GM23338 (cell line): ENCODE measurements around the gene TEX29. TPM values are rescaled to one million over a fixed set of nuclear protein-coding genes. Genes with fewer than 3 reads are reported as not detected.

ENCODE experiments used
- ATAC-seq: fragments of 200-7000 bp; cut with Tn5 transposase; 3 replicates; pipeline ENCODE4 v1.9.1; 2020
- DNase-seq: peaks from one replicate; pipeline ENCODE4 v3.0.0-alpha.2; 2015; ENCODE audit warnings: low spot score
- H2AFZ ChIP-seq: fragments of 200-600 bp; sonication (generic); 2 replicates; pipeline ENCODE4 v1.8.0; 2016; ENCODE audit warnings: antibody characterized with exemption, mild to moderate bottlenecking, moderate library complexity
- H3F3A ChIP-seq: fragments of 200-600 bp; sonication (generic); replicated peaks from 2 replicates; pipeline ENCODE4 v1.8.0; 2017; ENCODE audit warnings: antibody characterized with exemption, mixed run types, low read depth
- H3K27ac ChIP-seq: fragments of 200-600 bp; sonication (generic); 2 replicates; pipeline ENCODE4 v1.6.1; 2016; ENCODE audit warnings: low read depth
- H3K27me3 ChIP-seq: fragments of 200-600 bp; sonication (generic); 2 replicates; pipeline ENCODE4 v1.8.0; 2016; ENCODE audit warnings: mild to moderate bottlenecking, mixed run types, moderate library complexity; ENCODE audit not compliant: insufficient read depth
- H3K36me3 ChIP-seq: fragments of 200-600 bp; sonication (generic); 2 replicates; pipeline ENCODE4 v1.8.0; 2016; ENCODE audit warnings: mild to moderate bottlenecking; ENCODE audit not compliant: insufficient read depth
- H3K4me1 ChIP-seq: fragments of 200-600 bp; sonication (generic); 2 replicates; pipeline ENCODE4 v1.8.0; 2016; ENCODE audit warnings: mild to moderate bottlenecking, moderate library complexity; ENCODE audit not compliant: insufficient read depth
- H3K4me2 ChIP-seq: fragments of 200-600 bp; sonication (generic); 2 replicates; pipeline ENCODE4 v1.7.1; 2017; ENCODE audit warnings: mixed run types
- H3K4me3 ChIP-seq: fragments of 200-600 bp; sonication (generic); 2 replicates; pipeline ENCODE4 v1.6.1; 2016; ENCODE audit warnings: mixed run types
- H3K79me2 ChIP-seq: fragments of 200-600 bp; sonication (generic); replicated peaks from 2 replicates; pipeline ENCODE4 v1.8.0; 2017; ENCODE audit warnings: mild to moderate bottlenecking; ENCODE audit not compliant: insufficient read depth
- H3K9me2 ChIP-seq: fragments of 200-600 bp; sonication (generic); 2 replicates; pipeline ENCODE4 v1.8.0; 2017; ENCODE audit not compliant: insufficient read depth
- H4K20me1 ChIP-seq: fragments of 200-600 bp; sonication (generic); replicated peaks from 2 replicates; pipeline ENCODE4 v1.8.0; 2017; ENCODE audit warnings: mild to moderate bottlenecking; ENCODE audit not compliant: insufficient read depth
- H3K27ac Mint-ChIP-seq: 2 replicates; pipeline ENCODE4 v1.8.0; 2020; ENCODE audit warnings: inconsistent platforms, mild to moderate bottlenecking, moderate library complexity, mixed read lengths
- H3K27me3 Mint-ChIP-seq: 3 replicates; pipeline ENCODE4 v1.8.0; 2022; ENCODE audit warnings: low read depth, mild to moderate bottlenecking, moderate library complexity, mixed read lengths, inconsistent platforms; ENCODE audit not compliant: insufficient read depth, poor library complexity
- H3K36me3 Mint-ChIP-seq: 3 replicates; pipeline ENCODE4 v1.8.0; 2021; ENCODE audit warnings: low read depth, mild to moderate bottlenecking, inconsistent platforms, moderate library complexity, mixed read lengths
- H3K4me1 Mint-ChIP-seq: 3 replicates; pipeline ENCODE4 v1.8.0; 2020; ENCODE audit warnings: mild to moderate bottlenecking, inconsistent platforms, mixed read lengths
- H3K4me3 Mint-ChIP-seq: 3 replicates; pipeline ENCODE4 v1.8.0; 2021; ENCODE audit warnings: moderate library complexity, mild to moderate bottlenecking, inconsistent platforms, mixed read lengths
- H3K9me3 Mint-ChIP-seq: 3 replicates; pipeline ENCODE4 v1.8.0; 2020; ENCODE audit warnings: moderate library complexity, mild to moderate bottlenecking, inconsistent platforms, mixed read lengths
- CREB1 ChIP-seq: fragments of 250-450 bp; sonication (Bioruptor Pico); IDR thresholded peaks from 2 replicates; pipeline ENCODE4 v1.5.0; 2020; ENCODE audit warnings: low read depth, mild to moderate bottlenecking, moderate library complexity
- ETS1 ChIP-seq: IDR thresholded peaks from 2 replicates; pipeline ENCODE4 v1.6.1; 2016; ENCODE audit warnings: antibody characterized with exemption
- EZH2 ChIP-seq: fragments of 200-600 bp; sonication (generic); IDR thresholded peaks from one replicate; pipeline ENCODE4 v1.8.0; 2017; ENCODE audit warnings: antibody characterized with exemption, mild to moderate bottlenecking, low read depth; ENCODE audit not compliant: unreplicated experiment
- EZH2phosphoT487 ChIP-seq: fragments of 200-600 bp; sonication (generic); IDR thresholded peaks from one replicate; pipeline ENCODE4 v1.8.1; 2018; ENCODE audit warnings: antibody characterized with exemption; ENCODE audit not compliant: unreplicated experiment
- NANOG ChIP-seq: IDR thresholded peaks from 2 replicates; pipeline ENCODE4 v1.6.1; 2016; ENCODE audit warnings: antibody characterized with exemption, borderline replicate concordance
- REST ChIP-seq: IDR thresholded peaks from one replicate; pipeline ENCODE4 v1.6.1; 2018; ENCODE audit warnings: antibody characterized with exemption; ENCODE audit not compliant: unreplicated experiment
- STAT1 ChIP-seq: IDR thresholded peaks from one replicate; pipeline ENCODE4 v1.6.1; 2016; ENCODE audit warnings: antibody characterized with exemption; ENCODE audit not compliant: unreplicated experiment
- ZNF114 ChIP-seq: fragments of 250-450 bp; sonication (Bioruptor Pico); IDR thresholded peaks from 2 replicates; pipeline ENCODE4 v1.5.0; 2020; ENCODE audit warnings: mild to moderate bottlenecking, moderate library complexity
- ZNF331 ChIP-seq: fragments of 250-450 bp; sonication (Bioruptor Pico); IDR thresholded peaks from 2 replicates; pipeline ENCODE4 v1.5.0; 2020; ENCODE audit warnings: low read depth, mild to moderate bottlenecking, moderate library complexity
- ZNF462 ChIP-seq: fragments of 250-450 bp; sonication (Bioruptor Pico); IDR thresholded peaks from 2 replicates; pipeline ENCODE4 v1.5.0; 2020; ENCODE audit warnings: mild to moderate bottlenecking, moderate library complexity
- polyA plus RNA-seq: library from polyadenylated mRNA; unstranded; fragments of >200 nt; fragmentation: Nextera tagmentation; extraction: Ambion mirVana; gene quantifications from 2 replicates; pipeline ENCODE4 v1.2.1, GENCODE V29; 2016
- total RNA-seq: library from RNA; depleted of rRNA; stranded (reverse); fragments of >200 nt; shearing (Covaris generic); gene quantifications from 2 replicates; pipeline ENCODE4 v1.2.3, GENCODE V29; 2014
- TF ChIP-seq, protein P1 (sequence below), 2 experiments: fragments of 200-600 bp in 1 of 2; sonication (generic) in 1 of 2; conservative IDR thresholded peaks; 2 replicates each; pipeline versions ENCODE4 v1.5.1 to v1.6.1; 2016 to 2017; ENCODE audit warnings: antibody characterized with exemption in 2 of 2, low read depth in 2 of 2, mild to moderate bottlenecking in 2 of 2, moderate library complexity in 1 of 2

Gene TEX29
- total and polyA plus RNA-seq, 2 experiments from 2014 or later: 0.31 TPM; not detected in 1

- H3K4me1 ChIP-seq: peaks cover 3% of the 10 kb centered on the region; the same call in 1 of the 2 replicates
- no peak for DNase-seq
- no peak overlapping the region; the same call in 2 of the 3 replicates for H3K4me3 Mint-ChIP-seq
- no peaks in the 10 kb centered on the region for H4K20me1 ChIP-seq
- no peak overlapping the region for H3K27ac ChIP-seq
- H3K27me3 Mint-ChIP-seq: peaks cover 15% of the 10 kb centered on the region
- no peaks in the 10 kb centered on the region for H3K27me3 ChIP-seq
- no peaks in the 10 kb centered on the region for H3K9me3 Mint-ChIP-seq
- no peaks in the 10 kb centered on the region for H3K79me2 ChIP-seq
- H3K4me3 ChIP-seq: no peak overlapping the region
- no peaks in the 10 kb centered on the region for H3K36me3 ChIP-seq
- no peaks in the 10 kb centered on the region for H3K36me3 Mint-ChIP-seq
- peaks cover 15% of the 10 kb centered on the region; the same call in 2 of the 3 replicates for H3K4me1 Mint-ChIP-seq
- no peak for ATAC-seq
- H2AFZ ChIP-seq: no peak overlapping the region
- TF ChIP-seq EZH2phosphoT487 (no peak), CREB1 (no peak), ZNF331 (no peak), EZH2 (no peak), REST (no peak), ZNF114 (no peak), STAT1 (no peak), ETS1 (no peak), NANOG (no peak), ZNF462 (CRISPR knock-in tag) (no peak)
- TF ChIP-seq, protein P1, sequence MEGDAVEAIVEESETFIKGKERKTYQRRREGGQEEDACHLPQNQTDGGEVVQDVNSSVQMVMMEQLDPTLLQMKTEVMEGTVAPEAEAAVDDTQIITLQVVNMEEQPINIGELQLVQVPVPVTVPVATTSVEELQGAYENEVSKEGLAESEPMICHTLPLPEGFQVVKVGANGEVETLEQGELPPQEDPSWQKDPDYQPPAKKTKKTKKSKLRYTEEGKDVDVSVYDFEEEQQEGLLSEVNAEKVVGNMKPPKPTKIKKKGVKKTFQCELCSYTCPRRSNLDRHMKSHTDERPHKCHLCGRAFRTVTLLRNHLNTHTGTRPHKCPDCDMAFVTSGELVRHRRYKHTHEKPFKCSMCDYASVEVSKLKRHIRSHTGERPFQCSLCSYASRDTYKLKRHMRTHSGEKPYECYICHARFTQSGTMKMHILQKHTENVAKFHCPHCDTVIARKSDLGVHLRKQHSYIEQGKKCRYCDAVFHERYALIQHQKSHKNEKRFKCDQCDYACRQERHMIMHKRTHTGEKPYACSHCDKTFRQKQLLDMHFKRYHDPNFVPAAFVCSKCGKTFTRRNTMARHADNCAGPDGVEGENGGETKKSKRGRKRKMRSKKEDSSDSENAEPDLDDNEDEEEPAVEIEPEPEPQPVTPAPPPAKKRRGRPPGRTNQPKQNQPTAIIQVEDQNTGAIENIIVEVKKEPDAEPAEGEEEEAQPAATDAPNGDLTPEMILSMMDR (conservative IDR thresholded peaks at IDR 0.05; ENCODE audit: low read depth in 2 of 2): no peak
- H3K4me2 ChIP-seq: no peak overlapping the region
- H3F3A ChIP-seq: no peaks in the 10 kb centered on the region
- H3K9me2 ChIP-seq: no peaks in the 10 kb centered on the region
- no peak overlapping the region for H3K27ac Mint-ChIP-seq
Measured at GRCh38 chr13:111360452-111360851, 40.0 kb downstream of the TEX29 start.
